Lower lobe of right lung (tissue), 2 donors: ENCODE data around the gene PHACTR3. TPM values are rescaled to one million over a fixed set of nuclear protein-coding genes. Genes with fewer than 3 reads are reported as not detected.

ENCODE experiments used
- ATAC-seq, 2 donors: fragments of 200-7000 bp; cut with Tn5 transposase; one replicate each; pipeline ENCODE4 v1.9.1; 2020 to 2022; ENCODE audit warnings: mild to moderate bottlenecking in 2 of 2, moderate library complexity in 2 of 2
- DNase-seq: peaks from one replicate; pipeline ENCODE4 v3.0.0-alpha.2; 2020
- H3K27ac ChIP-seq: fragments of 200-600 bp; one replicate; pipeline ENCODE4 v1.8.0; 2022
- H3K27me3 ChIP-seq: fragments of 200-600 bp; one replicate; pipeline ENCODE4 v1.8.0; 2022; ENCODE audit warnings: low read depth
- H3K36me3 ChIP-seq: fragments of 200-600 bp; one replicate; pipeline ENCODE4 v1.8.0; 2022; ENCODE audit warnings: mild to moderate bottlenecking
- H3K4me1 ChIP-seq: fragments of 200-600 bp; one replicate; pipeline ENCODE4 v1.8.0; 2022
- H3K4me3 ChIP-seq: fragments of 200-600 bp; one replicate; pipeline ENCODE4 v1.8.0; 2022; ENCODE audit warnings: mild to moderate bottlenecking
- H3K9me3 ChIP-seq: fragments of 200-600 bp; one replicate; pipeline ENCODE4 v1.8.0; 2022
- intact Hi-C: fragments of 100-400 bp; cut with DNase I; formaldehyde crosslinking; loops from one replicate; pipeline ENCODE4 v1.11.0; 2022
- total RNA-seq: library from RNA; stranded (reverse); fragmentation: NEBNext Ultra II Directional; extraction: Animal tissue kit (Norgen Biotek cat#: 25700); gene quantifications from one replicate; pipeline ENCODE4 v1.2.1, GENCODE V29; 2021
- TF ChIP-seq, protein P1 (sequence below): fragments of 200-600 bp; IDR thresholded peaks from one replicate; pipeline ENCODE4 v1.8.0; 2022; ENCODE audit warnings: antibody characterized with exemption, mild to moderate bottlenecking
- donor health status: DM: no; HTN: yes; CAD: no; lungs with severe emphysema.

Gene PHACTR3
- total RNA-seq, 1 donor from 2014 or later, result 9.0 TPM

- Histone ChIP-seq H3K9me3 (no peaks in the 10 kb centered on the region), H3K4me3 (no peak overlapping the region), H3K27me3 (peaks cover 29% of the 10 kb centered on the region), H3K27ac (no peak overlapping the region), H3K4me1 (no peaks in the 10 kb centered on the region), H3K36me3 (no peaks in the 10 kb centered on the region)
- ATAC-seq (no peak), DNase-seq (no peak)
- intact Hi-C loops, result no loop called here
- TF ChIP-seq, protein P1, sequence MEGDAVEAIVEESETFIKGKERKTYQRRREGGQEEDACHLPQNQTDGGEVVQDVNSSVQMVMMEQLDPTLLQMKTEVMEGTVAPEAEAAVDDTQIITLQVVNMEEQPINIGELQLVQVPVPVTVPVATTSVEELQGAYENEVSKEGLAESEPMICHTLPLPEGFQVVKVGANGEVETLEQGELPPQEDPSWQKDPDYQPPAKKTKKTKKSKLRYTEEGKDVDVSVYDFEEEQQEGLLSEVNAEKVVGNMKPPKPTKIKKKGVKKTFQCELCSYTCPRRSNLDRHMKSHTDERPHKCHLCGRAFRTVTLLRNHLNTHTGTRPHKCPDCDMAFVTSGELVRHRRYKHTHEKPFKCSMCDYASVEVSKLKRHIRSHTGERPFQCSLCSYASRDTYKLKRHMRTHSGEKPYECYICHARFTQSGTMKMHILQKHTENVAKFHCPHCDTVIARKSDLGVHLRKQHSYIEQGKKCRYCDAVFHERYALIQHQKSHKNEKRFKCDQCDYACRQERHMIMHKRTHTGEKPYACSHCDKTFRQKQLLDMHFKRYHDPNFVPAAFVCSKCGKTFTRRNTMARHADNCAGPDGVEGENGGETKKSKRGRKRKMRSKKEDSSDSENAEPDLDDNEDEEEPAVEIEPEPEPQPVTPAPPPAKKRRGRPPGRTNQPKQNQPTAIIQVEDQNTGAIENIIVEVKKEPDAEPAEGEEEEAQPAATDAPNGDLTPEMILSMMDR, result no peak
These were observed 94.3 kb downstream of the PHACTR3 start for GRCh38 chr20:59698598-59698997.

- Histone ChIP-seq H3K36me3 (no peaks in the 10 kb centered on the region), H3K4me1 (no peaks in the 10 kb centered on the region), H3K4me3 (no peak overlapping the region), H3K9me3 (no peaks in the 10 kb centered on the region), H3K27me3 (peaks cover 15% of the 10 kb centered on the region), H3K27ac (no peak overlapping the region)
- TF ChIP-seq, protein P1, result no peak
- DNase-seq (no peak), ATAC-seq (no peak)
- intact Hi-C loops, result no loop called here
These were observed 96.9 kb downstream of the PHACTR3 start for GRCh38 chr20:59701236-59701635.

- Histone ChIP-seq H3K4me1 (no peaks in the 10 kb centered on the region), H3K4me3 (no peak overlapping the region)
- intact Hi-C loops, result no loop called here
These were observed 98.7 kb downstream of the PHACTR3 start for GRCh38 chr20:59703046-59703445.

DNA sequence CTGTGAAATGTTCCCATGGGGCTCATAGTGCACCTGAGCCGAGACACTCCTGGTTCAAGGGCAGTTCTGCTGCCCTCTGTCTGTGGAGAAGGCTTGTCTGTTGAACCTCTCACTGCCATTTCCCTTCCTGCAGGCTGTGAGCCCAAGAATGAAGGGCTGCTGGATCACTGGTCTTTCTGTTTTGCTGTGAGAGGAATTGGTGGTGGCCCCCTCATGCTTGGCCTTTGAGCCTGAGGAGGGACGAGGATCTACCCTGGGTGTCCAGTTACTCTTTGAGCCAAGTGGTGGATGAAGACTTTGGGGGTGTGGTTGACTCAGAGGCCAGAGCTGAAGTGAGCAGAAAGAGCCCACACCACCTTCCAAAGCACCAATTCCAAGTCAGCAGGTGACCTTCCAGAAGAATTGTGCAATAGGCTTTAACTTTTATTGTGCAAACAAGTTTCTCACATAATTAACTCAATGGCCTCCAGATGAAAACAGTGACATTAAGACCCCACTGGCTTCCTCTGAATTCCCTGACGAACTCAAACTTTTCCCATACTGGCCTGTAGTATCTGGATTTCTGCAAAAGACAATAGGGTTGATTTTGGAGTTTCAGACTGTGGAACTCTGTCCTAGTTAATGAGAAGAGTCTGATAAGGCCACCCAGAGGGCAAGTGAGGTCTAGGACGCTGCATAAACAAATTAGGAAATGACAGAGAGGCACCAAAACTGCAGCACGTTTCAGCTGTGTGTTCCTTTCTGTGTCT lies 101.5 kb downstream of the PHACTR3 start:
- DNase-seq (no peak), ATAC-seq (peak in 1 of 2 donors; percentile 51)
- H3K4me3 ChIP-seq, result no peak overlapping the region
- TF ChIP-seq, protein P1, result no peak
- H3K9me3 ChIP-seq, result no peaks in the 10 kb centered on the region
- H3K4me1 ChIP-seq, result no peaks in the 10 kb centered on the region
- no peak overlapping the region for H3K27ac ChIP-seq
- H3K36me3 ChIP-seq, result no peaks in the 10 kb centered on the region
- H3K27me3 ChIP-seq, result peaks cover 5% of the 10 kb centered on the region
- intact Hi-C loops, result no loop called here

More at GRCh38 chr20:59703046-59703445, 98.7 kb downstream of the PHACTR3 start:
- H3K27me3 ChIP-seq, result peaks cover 3% of the 10 kb centered on the region
- DNase-seq, result no peak
- TF ChIP-seq, protein P1, result no peak
- no peak overlapping the region for H3K27ac ChIP-seq
- no peaks in the 10 kb centered on the region for H3K9me3 ChIP-seq
- no peaks in the 10 kb centered on the region for H3K36me3 ChIP-seq
- no peak for ATAC-seq

DNA sequence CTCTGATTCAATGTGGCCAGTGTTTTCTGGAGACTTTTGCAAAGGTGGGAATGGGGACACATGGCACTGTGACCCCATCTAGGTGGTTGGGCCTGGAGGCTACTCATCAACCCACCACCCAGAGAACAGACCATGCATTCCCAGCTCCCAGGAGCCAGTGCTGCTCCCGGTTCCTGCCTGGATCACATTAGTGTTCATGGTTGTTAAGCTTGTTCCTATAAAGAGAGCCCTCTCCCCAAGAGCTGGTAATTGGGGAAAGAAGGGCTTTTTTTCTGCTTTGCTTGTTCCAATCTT lies 102.0 kb downstream of the PHACTR3 start:
- H3K9me3 ChIP-seq, result no peaks in the 10 kb centered on the region
- H3K27ac ChIP-seq, result no peak overlapping the region
- no peak overlapping the region for H3K4me3 ChIP-seq
- TF ChIP-seq, protein P1, result no peak
- ATAC-seq (no peak), DNase-seq (no peak)
- no peaks in the 10 kb centered on the region for H3K4me1 ChIP-seq
- H3K36me3 ChIP-seq, result no peaks in the 10 kb centered on the region
- peaks cover 5% of the 10 kb centered on the region for H3K27me3 ChIP-seq
- intact Hi-C loops, result no loop called here
